Measurements from ENCODE around the gene PCDH12.

GRCh38 chr5:141958113-141958512 is at the start of gene PCDH12:
- TF ChIP-seq POLR2A (IDR thresholded peaks at IDR 0.05), result no peak
- TF ChIP-seq, protein P1, sequence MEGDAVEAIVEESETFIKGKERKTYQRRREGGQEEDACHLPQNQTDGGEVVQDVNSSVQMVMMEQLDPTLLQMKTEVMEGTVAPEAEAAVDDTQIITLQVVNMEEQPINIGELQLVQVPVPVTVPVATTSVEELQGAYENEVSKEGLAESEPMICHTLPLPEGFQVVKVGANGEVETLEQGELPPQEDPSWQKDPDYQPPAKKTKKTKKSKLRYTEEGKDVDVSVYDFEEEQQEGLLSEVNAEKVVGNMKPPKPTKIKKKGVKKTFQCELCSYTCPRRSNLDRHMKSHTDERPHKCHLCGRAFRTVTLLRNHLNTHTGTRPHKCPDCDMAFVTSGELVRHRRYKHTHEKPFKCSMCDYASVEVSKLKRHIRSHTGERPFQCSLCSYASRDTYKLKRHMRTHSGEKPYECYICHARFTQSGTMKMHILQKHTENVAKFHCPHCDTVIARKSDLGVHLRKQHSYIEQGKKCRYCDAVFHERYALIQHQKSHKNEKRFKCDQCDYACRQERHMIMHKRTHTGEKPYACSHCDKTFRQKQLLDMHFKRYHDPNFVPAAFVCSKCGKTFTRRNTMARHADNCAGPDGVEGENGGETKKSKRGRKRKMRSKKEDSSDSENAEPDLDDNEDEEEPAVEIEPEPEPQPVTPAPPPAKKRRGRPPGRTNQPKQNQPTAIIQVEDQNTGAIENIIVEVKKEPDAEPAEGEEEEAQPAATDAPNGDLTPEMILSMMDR (IDR thresholded peaks at IDR 0.05), result no peak
